H1 (cell line): ENCODE results near the gene ARF6. TPM values are rescaled to one million over a fixed set of nuclear protein-coding genes. Genes with fewer than 3 reads are reported as not detected.
A peak's percentile ranks its signal among the peaks of the same experiment; 100 is the strongest.

Experiments used
- BACH1 ChIP-seq: IDR thresholded peaks from 2 replicates; pipeline ENCODE4 v1.6.1; 2012; ENCODE audit warnings: low read length, improper control_type of control experiment
- BRCA1 ChIP-seq: IDR thresholded peaks from 2 replicates; pipeline ENCODE4 v1.6.1; 2012; ENCODE audit warnings: low read depth, low read length, improper control_type of control experiment
- CHD2 ChIP-seq: IDR thresholded peaks from 2 replicates; pipeline ENCODE4 v1.6.1; 2012; ENCODE audit warnings: low read length, improper control_type of control experiment
- EZH2 ChIP-seq: fragments of 200-600 bp; sonication (generic); IDR thresholded peaks from 2 replicates; pipeline ENCODE4 v1.7.1; 2012; ENCODE audit warnings: low read depth, mild to moderate bottlenecking, moderate library complexity, low read length, inconsistent platforms; ENCODE audit not compliant: severe bottlenecking
- JUN ChIP-seq: IDR thresholded peaks from 2 replicates; pipeline ENCODE4 v1.6.1; 2011; ENCODE audit warnings: low read depth, mild to moderate bottlenecking, improper control_type of control experiment, low read length
- JUND ChIP-seq: IDR thresholded peaks from 2 replicates; pipeline ENCODE4 v1.6.1; 2011; ENCODE audit warnings: mild to moderate bottlenecking, improper control_type of control experiment, low read length
- KDM4A ChIP-seq: IDR thresholded peaks from one replicate; pipeline ENCODE4 v1.7.1; 2012; ENCODE audit warnings: low read depth, mild to moderate bottlenecking, moderate library complexity, low read length, inconsistent platforms; ENCODE audit not compliant: severe bottlenecking
- MAX ChIP-seq: IDR thresholded peaks from 2 replicates; pipeline ENCODE4 v1.6.1; 2012; ENCODE audit warnings: inconsistent platforms
- NRF1 ChIP-seq: IDR thresholded peaks from 2 replicates; pipeline ENCODE4 v1.6.1; 2011; ENCODE audit warnings: mild to moderate bottlenecking, low read depth, low read length, improper control_type of control experiment
- POLR2A ChIP-seq, 2 experiments: IDR thresholded peaks; 1 replicate in 1 of 2; 2 replicates in 1 of 2; pipeline ENCODE4 v1.6.1; 2011; ENCODE audit warnings: low read depth in 2 of 2, low read length in 2 of 2, mild to moderate bottlenecking in 2 of 2; ENCODE audit errors: control extremely low read depth in 1 of 2
- POLR2AphosphoS5 ChIP-seq: IDR thresholded peaks from 2 replicates; pipeline ENCODE4 v1.6.1; 2011; ENCODE audit warnings: low read depth, low read length
- RNF2 ChIP-seq: fragments of 200-900, 300-1000 bp; sonication (generic); IDR thresholded peaks from 2 replicates; pipeline ENCODE4 v1.7.1; 2016; ENCODE audit warnings: borderline replicate concordance, low read depth, mild to moderate bottlenecking, antibody characterized with exemption, low read length; ENCODE audit not compliant: poor library complexity, severe bottlenecking; ENCODE audit errors: missing control alignments
- SIRT6 ChIP-seq: IDR thresholded peaks from one replicate; pipeline ENCODE4 v1.7.1; 2012; ENCODE audit warnings: low read length, inconsistent platforms
- SP4 ChIP-seq: IDR thresholded peaks from 2 replicates; pipeline ENCODE4 v1.6.1; 2012; ENCODE audit warnings: low read length, inconsistent platforms
- SUZ12 ChIP-seq: fragments of 200-600 bp; sonication (generic); IDR thresholded peaks from 2 replicates; pipeline ENCODE4 v1.6.1; 2012; ENCODE audit warnings: mild to moderate bottlenecking, inconsistent platforms, low read length, moderate library complexity, mixed read lengths
- TAF7 ChIP-seq: optimal IDR thresholded peaks from 2 replicates; pipeline ENCODE3; 2011; ENCODE audit warnings: low read depth, mild to moderate bottlenecking, inconsistent platforms, low read length, moderate library complexity, borderline replicate concordance
- TBP ChIP-seq: IDR thresholded peaks from 2 replicates; pipeline ENCODE4 v1.6.1; 2011; ENCODE audit warnings: low read depth, low read length, improper control_type of control experiment
- polyA plus RNA-seq, 7 experiments: library from polyadenylated mRNA; depleted of rRNA in 3 of 7; stranded (reverse) in 5 of 7; unstranded in 2 of 7; fragments of >200 nt in 5 of 7; fragments of 200-250 nt in 2 of 7; gene quantifications; 1 replicate in 5 of 7; 2 replicates in 1 of 7; 4 replicates in 1 of 7; pipeline versions ENCODE4 v1.2.1 to v1.2.3, GENCODE V29; 2011 to 2013; ENCODE audit warnings: missing spikeins in 2 of 7, mixed read lengths in 2 of 7
- total RNA-seq: library from RNA; stranded (reverse); fragmentation: NEBNext Ultra II Directional; extraction: Animal tissue kit (Norgen Biotek cat#: 25700); gene quantifications from 2 replicates; pipeline ENCODE4 v1.2.1, GENCODE V29; 2021
- TF ChIP-seq, protein P1 (sequence below): IDR thresholded peaks from 2 replicates; pipeline ENCODE4 v1.6.1; 2011; ENCODE audit warnings: low read depth, mild to moderate bottlenecking, low read length; ENCODE audit not compliant: insufficient read depth

The ARF6 gene
- total and polyA plus RNA-seq, 2 of the 8 experiments (the other 6 are each of a cell fraction or from before 2014, with no cell fraction given) = 17.2 to 56.7 TPM

DNA sequence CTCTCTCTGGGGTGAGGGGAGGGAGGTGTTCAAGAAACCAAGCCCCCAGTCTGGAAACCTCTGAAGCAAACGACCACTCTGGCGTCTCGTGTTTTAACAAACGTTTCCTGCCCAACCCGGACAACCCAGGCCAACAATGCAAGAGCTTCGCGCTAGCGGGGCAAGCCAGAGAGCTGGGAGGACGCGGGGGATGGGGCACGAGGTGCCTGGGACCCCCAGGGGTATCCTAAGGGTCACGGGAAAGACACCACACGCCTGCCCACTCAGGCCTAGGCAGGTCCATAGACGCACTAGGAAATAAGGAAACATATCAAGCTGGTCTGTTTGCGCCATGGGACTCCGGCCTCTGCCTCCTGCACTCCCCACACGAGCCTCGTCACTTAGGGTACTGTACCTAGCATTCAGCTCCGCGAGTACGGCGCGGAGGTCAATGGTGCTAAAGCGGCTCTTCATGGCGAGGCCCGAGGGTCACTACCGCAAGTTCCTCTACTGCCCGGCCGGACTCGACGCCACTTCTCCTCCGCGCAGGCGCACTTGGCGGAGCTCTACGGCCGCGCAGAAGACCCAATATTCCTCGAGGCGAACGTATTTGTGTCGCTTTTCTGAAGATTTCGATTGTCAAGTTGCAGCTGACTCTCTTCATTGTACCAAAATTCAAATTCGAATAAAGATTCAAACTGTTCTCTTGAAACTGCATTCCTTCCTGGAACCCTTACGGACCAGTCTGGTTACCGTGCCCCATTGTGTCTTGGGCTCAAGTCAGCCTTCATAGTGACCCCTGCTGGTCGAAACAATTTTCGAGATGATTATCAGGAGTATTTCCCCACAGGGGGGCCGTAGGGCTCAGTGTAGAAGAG is 40.4 kb upstream of the ARF6 start, which contains the start of gene NEMF (continued):
- peak; percentile 55 for TF ChIP-seq MAX
- no peak for TF ChIP-seq JUND
- TF ChIP-seq NRF1 = peak; percentile 42
- TF ChIP-seq CHD2 = no peak
- TF ChIP-seq POLR2AphosphoS5 = peak; percentile 88
- TF ChIP-seq, protein P1, sequence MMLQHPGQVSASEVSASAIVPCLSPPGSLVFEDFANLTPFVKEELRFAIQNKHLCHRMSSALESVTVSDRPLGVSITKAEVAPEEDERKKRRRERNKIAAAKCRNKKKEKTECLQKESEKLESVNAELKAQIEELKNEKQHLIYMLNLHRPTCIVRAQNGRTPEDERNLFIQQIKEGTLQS = no peak
- peak; percentile 71 to 97 for TF ChIP-seq POLR2A (IDR thresholded peaks at IDR 0.05; ENCODE audit: control extremely low read depth in 1 of 2, low read depth in 2 of 2, low read length in 2 of 2)
- TF ChIP-seq RNF2 = no peak
- TF ChIP-seq SP4 = peak; percentile 84; the same call in 1 of the 2 replicates
- no peak for TF ChIP-seq JUN
- TF ChIP-seq KDM4A = peak; percentile 77
- no peak for TF ChIP-seq SIRT6
- no peak for TF ChIP-seq BACH1
- no peak for TF ChIP-seq EZH2
- TF ChIP-seq SUZ12 = no peak
- TF ChIP-seq TBP = peak; percentile 90
- TF ChIP-seq TAF7 = peak; percentile 22
- no peak for TF ChIP-seq BRCA1
